Embryonic facial prominence (tissue), 1 donor: Measurements from ENCODE around the gene RPS28.
"Not testable (repeated sequence)": the region's sequence is repeated elsewhere in the genome, so short reads cannot be mapped to it uniquely, and the experiment has no call there.

ENCODE experiments used
- DNase-seq: peaks from one replicate; pipeline ENCODE4 v3.0.0-alpha.2; 2016; ENCODE audit errors: extremely low spot score

RPS28 gene

GRCh38 chr19:8320564-8321066 is 681 bp upstream of the RPS28 start:
- no peak for DNase-seq

GRCh38 chr19:8321986-8322637 is 816 bp downstream of the RPS28 start:
- no peak for DNase-seq

GRCh38 chr19:8322638-8322997 is 1.3 kb downstream of the RPS28 start:
- DNase-seq = no peak

- no peak for DNase-seq
Measured at GRCh38 chr19:8323781-8324185, 2.5 kb downstream of the RPS28 start.

GRCh38 chr19:8324186-8325050 is 3.1 kb downstream of the RPS28 start:
- no peak for DNase-seq

GRCh38 chr19:8325454-8325853 is 4.2 kb downstream of the RPS28 start:
- no peak for DNase-seq

GRCh38 chr19:8329996-8330395 is 8.7 kb downstream of the RPS28 start:
- DNase-seq = no peak

GRCh38 chr19:8331263-8331845 is 10.1 kb downstream of the RPS28 start:
- DNase-seq = no peak

GRCh38 chr19:8332976-8333766 is 11.9 kb downstream of the RPS28 start:
- DNase-seq = no peak

- DNase-seq = no peak
Measured at GRCh38 chr19:8333767-8334457, 12.6 kb downstream of the RPS28 start.

- no peak for DNase-seq
Measured at GRCh38 chr19:8334458-8335342, 13.4 kb downstream of the RPS28 start.

GRCh38 chr19:8335343-8336071 is 14.2 kb downstream of the RPS28 start:
- DNase-seq = no peak

- no peak for DNase-seq
Measured at GRCh38 chr19:8336072-8336569, 14.8 kb downstream of the RPS28 start.

GRCh38 chr19:8336660-8337059 is 15.4 kb downstream of the RPS28 start:
- DNase-seq = no peak

GRCh38 chr19:8337728-8338127 is 16.4 kb downstream of the RPS28 start:
- no peak for DNase-seq

GRCh38 chr19:8338835-8339234 is 17.5 kb downstream of the RPS28 start:
- no peak for DNase-seq

- DNase-seq = no peak
Measured at GRCh38 chr19:8340341-8341096, 19.2 kb downstream of the RPS28 start.

GRCh38 chr19:8341504-8341903 is 20.2 kb downstream of the RPS28 start:
- DNase-seq = not testable (repeated sequence)

- DNase-seq = no peak
Measured at GRCh38 chr19:8342316-8342683, 21.0 kb downstream of the RPS28 start.
